Hepatocyte (in vitro differentiated cells): ENCODE data around the gene SLC43A1. TPM values are rescaled to one million over a fixed set of nuclear protein-coding genes. Genes with fewer than 3 reads are reported as not detected.
"Not testable (repeated sequence)": the region's sequence is repeated elsewhere in the genome, so short reads cannot be mapped to it uniquely, and the experiment has no call there.

Experiments used
- DNase-seq: peaks from one replicate; pipeline ENCODE4 v3.0.0-alpha.2; 2016; ENCODE audit warnings: low spot score
- H2AFZ ChIP-seq: fragments of 200-600 bp; sonication (generic); 2 replicates; pipeline ENCODE4 v1.6.0; 2016; ENCODE audit warnings: antibody characterized with exemption, mild to moderate bottlenecking
- H3K27ac ChIP-seq: fragments of 200-600 bp; sonication (generic); 2 replicates; pipeline ENCODE4 v1.5.1; 2016; ENCODE audit warnings: mild to moderate bottlenecking
- H3K27me3 ChIP-seq: fragments of 200-600 bp; sonication (generic); 2 replicates; pipeline ENCODE4 v1.6.1; 2016
- H3K36me3 ChIP-seq: fragments of 200-600 bp; sonication (generic); replicated peaks from 2 replicates; pipeline ENCODE4 v1.5.1; 2016; ENCODE audit warnings: low read depth; ENCODE audit not compliant: insufficient read depth
- H3K4me1 ChIP-seq: fragments of 200-600 bp; sonication (generic); 2 replicates; pipeline ENCODE4 v1.5.1; 2016; ENCODE audit warnings: mild to moderate bottlenecking, moderate library complexity; ENCODE audit not compliant: insufficient read depth
- H3K4me2 ChIP-seq: fragments of 200-600 bp; sonication (generic); 2 replicates; pipeline ENCODE4 v1.6.0; 2016
- H3K4me3 ChIP-seq: fragments of 200-600 bp; sonication (generic); 2 replicates; pipeline ENCODE4 v1.5.1; 2016; ENCODE audit warnings: mild to moderate bottlenecking
- H3K79me2 ChIP-seq: fragments of 200-600 bp; sonication (generic); 2 replicates; pipeline ENCODE4 v1.6.0; 2017; ENCODE audit warnings: mild to moderate bottlenecking
- H3K9me2 ChIP-seq: fragments of 200-600 bp; sonication (generic); replicated peaks from 2 replicates; pipeline ENCODE4 v1.6.0; 2017; ENCODE audit warnings: mild to moderate bottlenecking; ENCODE audit not compliant: insufficient read depth
- H3K9me3 ChIP-seq: fragments of 200-600 bp; sonication (generic); 2 replicates; pipeline ENCODE4 v1.5.1; 2016; ENCODE audit warnings: low read depth, mild to moderate bottlenecking
- H4K20me1 ChIP-seq: fragments of 200-600 bp; sonication (generic); 2 replicates; pipeline ENCODE4 v1.6.0; 2016; ENCODE audit warnings: mild to moderate bottlenecking; ENCODE audit not compliant: insufficient read depth, poor library complexity, severe bottlenecking
- EZH2 ChIP-seq: fragments of 200-600 bp; sonication (generic); IDR thresholded peaks from 2 replicates; pipeline ENCODE4 v1.6.1; 2016; ENCODE audit warnings: antibody characterized with exemption, mild to moderate bottlenecking, borderline replicate concordance
- EZH2phosphoT487 ChIP-seq: fragments of 200-600 bp; sonication (generic); IDR thresholded peaks from one replicate; pipeline ENCODE4 v1.6.1; 2018; ENCODE audit warnings: antibody characterized with exemption, mild to moderate bottlenecking, low read depth, moderate library complexity; ENCODE audit not compliant: unreplicated experiment, severe bottlenecking
- WGBS: methylation state at CpG from one replicate; pipeline ENCODE4 v1.1.6; 2016; ENCODE audit warnings: low lambda C conversion rate; ENCODE audit errors: missing lambda C conversion rate; 5-methylcytosine and 5-hydroxymethylcytosine counted together
- polyA plus RNA-seq: library from polyadenylated mRNA; unstranded; fragments of >200 nt; fragmentation: Nextera tagmentation; extraction: Ambion mirVana; gene quantifications from 2 replicates; pipeline ENCODE4 v1.2.1, GENCODE V29; 2016
- total RNA-seq: library from RNA; depleted of rRNA; stranded (reverse); fragments of >200 nt; gene quantifications from 2 replicates; pipeline ENCODE4 v1.2.3, GENCODE V29; 2014
- TF ChIP-seq, protein P1 (sequence below): fragments of 200-600 bp; sonication (generic); IDR thresholded peaks from 2 replicates; pipeline ENCODE4 v1.5.1; 2016; ENCODE audit warnings: antibody characterized with exemption, mild to moderate bottlenecking; ENCODE audit not compliant: poor library complexity

Gene SLC43A1
- total and polyA plus RNA-seq, 2 experiments from 2014 or later: 39.5 to 40.4 TPM

DNA sequence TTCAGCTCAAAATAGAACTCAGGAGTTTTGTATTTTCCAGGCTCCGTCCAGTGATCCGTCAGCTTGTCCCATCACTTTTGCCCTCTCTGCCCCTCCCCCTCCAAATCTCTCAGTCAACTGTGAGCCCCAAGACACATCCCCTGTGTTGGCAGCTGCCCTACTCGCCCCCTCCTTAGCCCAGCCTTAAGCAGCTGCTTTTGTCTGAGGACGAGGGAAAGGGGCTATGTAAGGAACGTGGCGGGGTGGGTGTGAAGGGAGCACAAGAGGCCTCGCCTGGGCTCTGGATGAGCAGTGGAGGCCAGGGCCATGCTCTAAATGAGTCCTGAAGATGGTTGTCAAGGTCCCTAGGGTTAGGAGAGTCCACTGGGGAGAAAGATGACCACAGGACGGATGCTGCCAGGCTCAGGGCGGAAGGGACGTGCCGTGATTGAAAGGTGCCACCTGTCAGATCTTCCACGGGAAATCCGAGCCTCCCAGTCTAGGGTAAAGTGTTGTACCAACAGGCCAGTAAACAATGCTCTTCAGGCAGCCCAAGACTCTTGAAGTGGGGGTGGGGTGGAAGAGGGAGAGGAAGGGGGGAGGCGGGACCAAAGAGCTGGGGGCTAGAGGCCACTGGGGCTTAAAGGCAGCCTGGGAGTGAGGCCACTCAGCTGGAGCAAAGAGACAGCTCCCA lies 21.6 kb upstream of the SLC43A1 start, which contains the start of gene SMTNL1:
Gene SMTNL1, plus strand, starts transcription at position 649 of the 673 bp plus-strand sequence. CDS start 5,048 bp downstream, outside the sequence.
- Histone ChIP-seq H2AFZ (no peak within 1 kb of the TSS), H3K4me2 (no peak within 1 kb of the TSS), H4K20me1 (no peaks in the 10 kb centered on the region), H3K27me3 (no peaks in the 10 kb centered on the region), H3K4me1 (no peaks in the 10 kb centered on the region), H3K27ac (no peak within 1 kb of the TSS), H3K36me3 (no peaks in the 10 kb centered on the region), H3K9me3 (no peaks in the 10 kb centered on the region), H3K4me3 (no peak within 1 kb of the TSS), H3K9me2 (no peaks in the 10 kb centered on the region), H3K79me2 (no peaks in the 10 kb centered on the region)
- no peak for DNase-seq
- WGBS: 69% methylated on average over 13 of the region's 14 CpGs
- TF ChIP-seq EZH2: no peak
- TF ChIP-seq EZH2phosphoT487: no peak
- TF ChIP-seq, protein P1, sequence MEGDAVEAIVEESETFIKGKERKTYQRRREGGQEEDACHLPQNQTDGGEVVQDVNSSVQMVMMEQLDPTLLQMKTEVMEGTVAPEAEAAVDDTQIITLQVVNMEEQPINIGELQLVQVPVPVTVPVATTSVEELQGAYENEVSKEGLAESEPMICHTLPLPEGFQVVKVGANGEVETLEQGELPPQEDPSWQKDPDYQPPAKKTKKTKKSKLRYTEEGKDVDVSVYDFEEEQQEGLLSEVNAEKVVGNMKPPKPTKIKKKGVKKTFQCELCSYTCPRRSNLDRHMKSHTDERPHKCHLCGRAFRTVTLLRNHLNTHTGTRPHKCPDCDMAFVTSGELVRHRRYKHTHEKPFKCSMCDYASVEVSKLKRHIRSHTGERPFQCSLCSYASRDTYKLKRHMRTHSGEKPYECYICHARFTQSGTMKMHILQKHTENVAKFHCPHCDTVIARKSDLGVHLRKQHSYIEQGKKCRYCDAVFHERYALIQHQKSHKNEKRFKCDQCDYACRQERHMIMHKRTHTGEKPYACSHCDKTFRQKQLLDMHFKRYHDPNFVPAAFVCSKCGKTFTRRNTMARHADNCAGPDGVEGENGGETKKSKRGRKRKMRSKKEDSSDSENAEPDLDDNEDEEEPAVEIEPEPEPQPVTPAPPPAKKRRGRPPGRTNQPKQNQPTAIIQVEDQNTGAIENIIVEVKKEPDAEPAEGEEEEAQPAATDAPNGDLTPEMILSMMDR: no peak

DNA sequence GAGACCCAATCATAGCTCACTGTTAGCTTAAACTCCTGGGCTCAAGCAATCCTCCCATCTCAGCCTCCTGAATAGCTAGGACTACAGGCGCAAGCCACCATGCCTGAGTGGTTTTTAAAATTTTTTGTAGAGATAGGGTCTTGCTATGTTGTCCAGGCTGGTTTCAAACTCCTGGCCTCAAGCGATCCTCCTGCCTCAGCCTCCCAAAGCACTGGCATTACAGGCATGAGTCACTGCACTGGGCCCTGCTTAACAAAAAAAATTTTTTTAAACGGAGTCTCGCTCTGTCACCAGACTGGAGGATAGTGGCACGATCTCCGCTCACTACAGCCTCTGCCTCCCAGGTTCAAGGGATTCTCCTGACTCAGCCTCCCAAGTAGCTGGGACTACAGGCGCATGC lies 18.9 kb upstream of the SLC43A1 start:
- H3K79me2 ChIP-seq, H3K9me2 ChIP-seq, H2AFZ ChIP-seq, H3K4me2 ChIP-seq, H3K4me3 ChIP-seq, H3K36me3 ChIP-seq, H3K27ac ChIP-seq, H3K27me3 ChIP-seq, H3K9me3 ChIP-seq, H4K20me1 ChIP-seq, H3K4me1 ChIP-seq, DNase-seq: not testable (repeated sequence)
- WGBS: 91% methylated on average over 7 of the region's 7 CpGs

DNA sequence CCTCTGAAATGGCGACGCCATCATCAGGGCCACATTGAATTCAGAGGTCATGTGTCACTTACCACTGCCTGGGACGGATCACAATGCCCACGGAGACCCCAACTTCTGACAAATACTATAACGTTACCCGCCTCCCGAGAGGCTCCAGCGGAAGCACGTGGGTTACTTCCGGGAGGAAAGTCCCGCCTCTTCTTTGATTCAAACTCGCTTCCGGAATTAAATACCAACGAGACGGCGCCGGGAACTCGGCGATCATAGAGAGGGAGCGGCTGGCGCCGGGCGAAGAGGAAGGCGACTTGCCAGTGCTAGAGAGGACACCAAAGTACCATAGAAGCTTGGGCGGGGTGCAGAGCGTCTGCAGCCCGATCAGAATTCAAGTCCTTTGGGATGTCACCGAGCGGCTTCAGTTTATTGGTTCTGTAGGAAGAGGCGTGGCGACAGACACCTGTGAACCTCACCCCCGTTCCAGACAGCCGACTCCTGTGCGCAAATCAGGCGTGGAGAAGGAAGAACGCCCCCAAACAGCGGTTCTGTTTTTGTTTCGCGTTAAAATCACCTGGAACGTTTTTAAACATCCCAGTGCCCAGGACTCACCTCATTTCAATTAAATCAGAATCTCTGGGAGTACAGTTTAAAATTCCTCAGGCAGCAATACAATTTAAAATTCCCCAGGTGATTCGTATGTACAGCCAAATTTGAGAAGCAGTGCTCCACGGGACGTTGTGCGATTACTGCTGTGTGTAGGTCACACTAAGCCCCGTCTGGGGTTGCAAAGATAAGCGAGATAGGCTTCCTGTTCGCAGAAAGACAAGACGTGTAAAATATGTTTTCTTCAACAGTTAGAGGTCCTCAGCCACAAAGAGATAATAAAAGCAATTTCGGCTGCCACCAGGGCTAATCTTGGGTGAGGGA lies 15.3 kb upstream of the SLC43A1 start, which contains the start of gene TIMM10:
Gene TIMM10, minus strand, starts transcription at position 159 of the 912 bp plus-strand sequence. CDS start 565 bp downstream, outside the sequence.
- Histone ChIP-seq H3K4me3 (peak within 1 kb of the TSS; percentile 48), H3K27me3 (no peaks in the 10 kb centered on the region), H2AFZ (peak within 1 kb of the TSS; percentile 67), H3K9me2 (no peaks in the 10 kb centered on the region), H3K9me3 (no peaks in the 10 kb centered on the region), H3K36me3 (no peaks in the 10 kb centered on the region), H3K4me2 (peak within 1 kb of the TSS; percentile 80), H3K79me2 (peaks cover 14% of the 10 kb centered on the region), H4K20me1 (no peaks in the 10 kb centered on the region), H3K4me1 (no peaks in the 10 kb centered on the region), H3K27ac (peak within 1 kb of the TSS; percentile 74)
- WGBS: 1% methylated on average over 49 of the region's 49 CpGs
- DNase-seq: peak; percentile 97
- TF ChIP-seq EZH2phosphoT487 (no peak), EZH2 (no peak)
- TF ChIP-seq, protein P1: no peak

DNA sequence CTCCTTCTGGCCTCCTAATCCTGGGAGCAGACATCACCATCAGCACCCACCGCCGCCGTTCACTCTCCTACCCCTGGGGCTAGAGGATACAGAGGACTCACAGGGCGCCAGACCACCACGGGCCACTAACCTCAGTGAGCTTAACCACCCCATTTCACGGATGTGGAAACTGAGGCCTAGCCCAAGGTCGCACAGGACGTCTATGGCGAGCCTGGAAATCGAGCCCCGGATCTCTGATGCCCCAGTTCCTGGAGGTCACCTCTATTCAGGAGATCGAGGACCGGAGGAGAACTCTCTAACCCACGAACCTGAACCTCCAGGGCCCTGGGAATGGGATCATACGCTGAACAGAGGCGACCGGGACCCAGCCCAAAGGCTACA lies 14.7 kb upstream of the SLC43A1 start:
- no peaks in the 10 kb centered on the region for H3K36me3 ChIP-seq
- no peaks in the 10 kb centered on the region for H3K9me3 ChIP-seq
- TF ChIP-seq, protein P1: no peak
- TF ChIP-seq EZH2phosphoT487: no peak
- TF ChIP-seq EZH2: no peak
- no peaks in the 10 kb centered on the region for H3K4me1 ChIP-seq
- H3K27me3 ChIP-seq: no peaks in the 10 kb centered on the region
- peak overlapping the region; percentile 34 for H2AFZ ChIP-seq
- H3K4me3 ChIP-seq: peak overlapping the region; percentile 48
- no peak for DNase-seq
- WGBS: 2% methylated on average over 17 of the region's 17 CpGs
- H3K4me2 ChIP-seq: peak overlapping the region; percentile 80
- H3K79me2 ChIP-seq: peaks cover 14% of the 10 kb centered on the region
- H3K27ac ChIP-seq: no peak overlapping the region
- H3K9me2 ChIP-seq: no peaks in the 10 kb centered on the region
- no peaks in the 10 kb centered on the region for H4K20me1 ChIP-seq
